GM23338 (cell line): ENCODE measurements around the gene HTRA2.

Source experiments
- CREB1 ChIP-seq: fragments of 250-450 bp; sonication (Bioruptor Pico); IDR thresholded peaks from 2 replicates; pipeline ENCODE4 v1.5.0; 2020; ENCODE audit warnings: low read depth, mild to moderate bottlenecking, moderate library complexity
- CTCF ChIP-seq, 2 experiments: fragments of 200-600 bp in 1 of 2; sonication (generic) in 1 of 2; conservative IDR thresholded peaks; 2 replicates each; pipeline versions ENCODE4 v1.5.1 to v1.6.1; 2016 to 2017; ENCODE audit warnings: antibody characterized with exemption in 2 of 2, low read depth in 2 of 2, mild to moderate bottlenecking in 2 of 2, moderate library complexity in 1 of 2
- ETS1 ChIP-seq: IDR thresholded peaks from 2 replicates; pipeline ENCODE4 v1.6.1; 2016; ENCODE audit warnings: antibody characterized with exemption
- EZH2 ChIP-seq: fragments of 200-600 bp; sonication (generic); IDR thresholded peaks from one replicate; pipeline ENCODE4 v1.8.0; 2017; ENCODE audit warnings: antibody characterized with exemption, mild to moderate bottlenecking, low read depth; ENCODE audit not compliant: unreplicated experiment
- EZH2phosphoT487 ChIP-seq: fragments of 200-600 bp; sonication (generic); IDR thresholded peaks from one replicate; pipeline ENCODE4 v1.8.1; 2018; ENCODE audit warnings: antibody characterized with exemption; ENCODE audit not compliant: unreplicated experiment
- JUNB ChIP-seq: IDR thresholded peaks from one replicate; pipeline ENCODE4 v1.6.1; 2016; ENCODE audit warnings: antibody characterized with exemption; ENCODE audit not compliant: unreplicated experiment
- NANOG ChIP-seq: IDR thresholded peaks from 2 replicates; pipeline ENCODE4 v1.6.1; 2016; ENCODE audit warnings: antibody characterized with exemption, borderline replicate concordance
- POLR2AphosphoS5 ChIP-seq: IDR thresholded peaks from 2 replicates; pipeline ENCODE4 v1.6.1; 2016; ENCODE audit warnings: antibody characterized with exemption, low read depth
- REST ChIP-seq: IDR thresholded peaks from one replicate; pipeline ENCODE4 v1.6.1; 2018; ENCODE audit warnings: antibody characterized with exemption; ENCODE audit not compliant: unreplicated experiment
- STAT1 ChIP-seq: IDR thresholded peaks from one replicate; pipeline ENCODE4 v1.6.1; 2016; ENCODE audit warnings: antibody characterized with exemption; ENCODE audit not compliant: unreplicated experiment
- ZNF114 ChIP-seq: fragments of 250-450 bp; sonication (Bioruptor Pico); IDR thresholded peaks from 2 replicates; pipeline ENCODE4 v1.5.0; 2020; ENCODE audit warnings: mild to moderate bottlenecking, moderate library complexity
- ZNF462 ChIP-seq: fragments of 250-450 bp; sonication (Bioruptor Pico); IDR thresholded peaks from 2 replicates; pipeline ENCODE4 v1.5.0; 2020; ENCODE audit warnings: mild to moderate bottlenecking, moderate library complexity

GRCh38 chr2:74559912-74560311 lies 30.2 kb downstream of the HTRA2 start:
- TF ChIP-seq EZH2 (no peak), CTCF (conservative IDR thresholded peaks at IDR 0.05; ENCODE audit: low read depth in 2 of 2) (0 out of 4 replicates have a peak, but pooled peaks of 1 of the 2 experiments have one; percentile 3), STAT1 (no peak), POLR2AphosphoS5 (no peak), ZNF114 (no peak), EZH2phosphoT487 (no peak), CREB1 (CRISPR knock-in tag) (no peak), REST (no peak), NANOG (no peak), ETS1 (no peak), JUNB (no peak), ZNF462 (CRISPR knock-in tag) (no peak)
